ENCODE measurements around the gene AGBL1. TPM values are rescaled to one million over a fixed set of nuclear protein-coding genes. Genes with fewer than 3 reads are reported as not detected.

The AGBL1 gene
- total RNA-seq, 1 donor from 2014 or later, result not detected

DNA sequence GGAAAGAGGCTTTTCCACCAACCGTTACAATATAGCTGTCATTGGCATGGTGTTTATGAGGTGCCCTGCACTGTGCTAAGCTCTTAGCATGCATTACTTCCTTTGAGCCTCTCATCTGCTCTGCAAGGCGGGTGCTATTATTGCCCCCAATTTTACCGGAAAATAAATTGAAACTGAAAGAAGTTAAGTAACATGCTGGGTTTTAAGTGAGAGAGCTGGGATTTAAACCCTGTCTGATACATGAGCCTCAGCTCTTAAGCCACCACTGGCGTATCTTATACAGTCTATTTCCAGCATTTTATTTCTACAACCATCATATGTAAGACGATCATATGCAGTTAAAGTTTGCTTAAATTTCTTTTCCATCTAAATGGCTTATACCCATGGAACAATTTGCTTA is 81.6 kb downstream of the AGBL1 start:
- TF ChIP-seq, protein P1, sequence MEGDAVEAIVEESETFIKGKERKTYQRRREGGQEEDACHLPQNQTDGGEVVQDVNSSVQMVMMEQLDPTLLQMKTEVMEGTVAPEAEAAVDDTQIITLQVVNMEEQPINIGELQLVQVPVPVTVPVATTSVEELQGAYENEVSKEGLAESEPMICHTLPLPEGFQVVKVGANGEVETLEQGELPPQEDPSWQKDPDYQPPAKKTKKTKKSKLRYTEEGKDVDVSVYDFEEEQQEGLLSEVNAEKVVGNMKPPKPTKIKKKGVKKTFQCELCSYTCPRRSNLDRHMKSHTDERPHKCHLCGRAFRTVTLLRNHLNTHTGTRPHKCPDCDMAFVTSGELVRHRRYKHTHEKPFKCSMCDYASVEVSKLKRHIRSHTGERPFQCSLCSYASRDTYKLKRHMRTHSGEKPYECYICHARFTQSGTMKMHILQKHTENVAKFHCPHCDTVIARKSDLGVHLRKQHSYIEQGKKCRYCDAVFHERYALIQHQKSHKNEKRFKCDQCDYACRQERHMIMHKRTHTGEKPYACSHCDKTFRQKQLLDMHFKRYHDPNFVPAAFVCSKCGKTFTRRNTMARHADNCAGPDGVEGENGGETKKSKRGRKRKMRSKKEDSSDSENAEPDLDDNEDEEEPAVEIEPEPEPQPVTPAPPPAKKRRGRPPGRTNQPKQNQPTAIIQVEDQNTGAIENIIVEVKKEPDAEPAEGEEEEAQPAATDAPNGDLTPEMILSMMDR (IDR thresholded peaks at IDR 0.05), result no peak
- Mint-ChIP-seq H3K9me3 (ENCODE audit: unreplicated experiment) (peaks cover 27% of the 10 kb centered on the region), H3K27me3 (ENCODE audit: unreplicated experiment) (no peaks in the 10 kb centered on the region), H3K4me1 (ENCODE audit: unreplicated experiment) (no peaks in the 10 kb centered on the region), H3K36me3 (ENCODE audit: unreplicated experiment) (no peaks in the 10 kb centered on the region), H3K4me3 (ENCODE audit: unreplicated experiment) (no peak overlapping the region), H3K27ac (ENCODE audit: unreplicated experiment) (no peak overlapping the region)
- DNase-seq (ENCODE audit: extremely low spot score, unreplicated experiment), result no peak

DNA sequence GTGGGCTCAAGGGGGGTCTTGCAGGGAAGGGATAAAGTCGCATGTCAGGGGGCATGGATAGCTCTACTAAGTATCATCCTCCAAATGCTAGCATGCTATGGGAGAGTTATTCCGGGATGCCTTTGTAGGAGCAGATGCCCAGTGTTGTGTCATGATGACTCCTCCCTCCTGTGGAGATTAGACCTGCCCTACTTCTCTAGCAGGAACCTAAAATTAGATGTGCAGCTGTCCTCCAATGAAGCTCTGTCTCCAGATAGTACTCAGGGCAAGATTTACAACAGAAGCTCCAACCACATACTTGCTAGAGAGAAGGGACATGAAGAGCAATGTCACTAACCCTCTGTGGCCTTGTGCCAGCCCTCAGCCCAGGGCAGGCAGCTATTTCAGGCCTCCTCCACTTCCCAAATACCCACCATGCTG is 82.5 kb downstream of the AGBL1 start:
- no peak overlapping the region for H3K27ac Mint-ChIP-seq (ENCODE audit: unreplicated experiment)
- H3K4me3 Mint-ChIP-seq (ENCODE audit: unreplicated experiment), result no peak overlapping the region
- peaks cover 27% of the 10 kb centered on the region for H3K9me3 Mint-ChIP-seq (ENCODE audit: unreplicated experiment)
- H3K27me3 Mint-ChIP-seq (ENCODE audit: unreplicated experiment), result no peaks in the 10 kb centered on the region
- no peaks in the 10 kb centered on the region for H3K4me1 Mint-ChIP-seq (ENCODE audit: unreplicated experiment)
- no peak for DNase-seq (ENCODE audit: extremely low spot score, unreplicated experiment)
- TF ChIP-seq, protein P1 (IDR thresholded peaks at IDR 0.05), result no peak
- no peaks in the 10 kb centered on the region for H3K36me3 Mint-ChIP-seq (ENCODE audit: unreplicated experiment)

DNA sequence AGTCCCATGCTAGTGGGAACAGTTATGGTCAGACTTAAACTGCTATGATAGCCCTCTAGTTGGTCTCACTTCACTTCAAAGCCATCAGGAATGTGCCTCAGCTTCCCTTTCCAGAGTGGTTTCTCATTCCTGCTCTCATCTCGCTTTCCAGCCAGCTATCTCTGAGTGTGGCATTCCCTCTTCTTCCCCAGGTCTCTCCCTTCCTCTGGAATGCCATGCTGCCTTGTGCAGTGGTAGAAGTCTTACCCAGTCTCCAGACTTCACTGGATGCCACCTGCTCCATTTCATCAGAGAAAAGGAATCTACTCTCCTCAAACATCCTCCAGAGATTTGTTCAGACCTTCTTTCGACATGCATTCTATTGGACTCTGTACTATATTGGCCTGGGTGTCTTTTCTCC is 83.0 kb downstream of the AGBL1 start:
- Mint-ChIP-seq H3K27ac (ENCODE audit: unreplicated experiment) (no peak overlapping the region), H3K27me3 (ENCODE audit: unreplicated experiment) (no peaks in the 10 kb centered on the region), H3K36me3 (ENCODE audit: unreplicated experiment) (no peaks in the 10 kb centered on the region), H3K4me1 (ENCODE audit: unreplicated experiment) (no peaks in the 10 kb centered on the region), H3K9me3 (ENCODE audit: unreplicated experiment) (peaks cover 27% of the 10 kb centered on the region), H3K4me3 (ENCODE audit: unreplicated experiment) (no peak overlapping the region)
- no peak for DNase-seq (ENCODE audit: extremely low spot score, unreplicated experiment)
- TF ChIP-seq, protein P1 (IDR thresholded peaks at IDR 0.05), result no peak

DNA sequence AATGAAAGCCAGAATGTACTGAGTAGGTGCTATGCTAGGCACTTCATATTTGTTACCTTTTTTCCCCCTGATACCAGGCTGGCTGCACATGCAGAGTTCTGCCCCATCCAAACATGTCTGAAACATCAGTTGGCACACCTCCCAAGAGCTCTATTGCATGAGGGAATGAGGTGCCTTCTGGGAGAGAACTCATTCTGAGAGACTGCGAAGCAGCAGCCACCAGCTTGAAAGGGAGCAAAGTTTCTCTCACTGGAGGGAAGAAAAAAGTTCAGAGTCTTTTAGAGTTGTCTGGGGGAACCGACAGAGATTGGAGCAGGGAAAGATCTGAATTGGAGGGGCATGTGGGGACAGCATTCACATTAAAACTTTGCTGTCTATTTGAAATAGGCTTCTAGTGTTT is 84.1 kb downstream of the AGBL1 start:
- Mint-ChIP-seq H3K4me1 (ENCODE audit: unreplicated experiment) (no peaks in the 10 kb centered on the region), H3K4me3 (ENCODE audit: unreplicated experiment) (no peak overlapping the region), H3K27ac (ENCODE audit: unreplicated experiment) (no peak overlapping the region), H3K9me3 (ENCODE audit: unreplicated experiment) (peaks cover 25% of the 10 kb centered on the region), H3K27me3 (ENCODE audit: unreplicated experiment) (no peaks in the 10 kb centered on the region), H3K36me3 (ENCODE audit: unreplicated experiment) (no peaks in the 10 kb centered on the region)
- TF ChIP-seq, protein P1 (IDR thresholded peaks at IDR 0.05), result no peak
- DNase-seq (ENCODE audit: extremely low spot score, unreplicated experiment), result no peak

DNA sequence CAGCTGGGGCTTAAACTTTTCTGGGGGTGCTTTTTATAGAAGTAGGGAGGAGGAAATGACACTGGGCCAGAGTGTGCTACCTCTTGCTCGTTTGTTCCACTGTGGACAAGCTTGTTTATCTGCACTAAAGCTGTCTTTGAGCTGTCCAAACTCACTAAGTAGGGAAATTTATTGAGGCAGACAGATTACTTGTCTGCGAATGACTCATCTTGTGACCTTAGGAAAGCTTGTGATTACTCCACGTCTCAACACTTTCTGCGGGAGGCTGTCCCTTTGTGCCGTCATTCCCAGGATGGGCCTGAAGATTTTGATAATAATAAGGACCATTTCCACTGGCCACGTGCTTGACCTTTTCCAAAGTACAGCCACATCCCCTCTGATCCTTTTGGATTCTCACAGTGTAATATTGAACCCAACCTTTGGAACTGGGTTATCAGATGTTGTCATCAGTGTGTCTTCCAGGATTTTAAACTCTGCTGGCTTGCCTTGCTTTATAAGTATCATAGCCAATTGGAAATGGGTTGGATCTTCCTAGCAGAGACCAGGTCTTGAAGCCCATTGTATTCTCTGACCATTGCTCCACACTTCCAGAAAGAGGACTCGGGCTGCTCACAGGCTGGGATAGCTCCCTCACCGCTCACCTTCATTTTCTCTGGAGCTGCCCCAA is 84.7 kb downstream of the AGBL1 start:
- TF ChIP-seq, protein P1 (IDR thresholded peaks at IDR 0.05), result no peak
- H3K4me3 Mint-ChIP-seq (ENCODE audit: unreplicated experiment), result no peak overlapping the region
- no peak for DNase-seq (ENCODE audit: extremely low spot score, unreplicated experiment)
- H3K36me3 Mint-ChIP-seq (ENCODE audit: unreplicated experiment), result no peaks in the 10 kb centered on the region
- H3K9me3 Mint-ChIP-seq (ENCODE audit: unreplicated experiment), result peaks cover 22% of the 10 kb centered on the region
- no peaks in the 10 kb centered on the region for H3K4me1 Mint-ChIP-seq (ENCODE audit: unreplicated experiment)
- no peak overlapping the region for H3K27ac Mint-ChIP-seq (ENCODE audit: unreplicated experiment)
- H3K27me3 Mint-ChIP-seq (ENCODE audit: unreplicated experiment), result no peaks in the 10 kb centered on the region

Measured in osteocyte (in vitro differentiated cells).